ENCODE measurements around the gene FALEC. TPM values are rescaled to one million over a fixed set of nuclear protein-coding genes. Genes with fewer than 3 reads are reported as not detected.

The FALEC gene
- total and polyA plus RNA-seq, 2 experiments from 2014 or later: 1.7 TPM; not detected in 1

DNA sequence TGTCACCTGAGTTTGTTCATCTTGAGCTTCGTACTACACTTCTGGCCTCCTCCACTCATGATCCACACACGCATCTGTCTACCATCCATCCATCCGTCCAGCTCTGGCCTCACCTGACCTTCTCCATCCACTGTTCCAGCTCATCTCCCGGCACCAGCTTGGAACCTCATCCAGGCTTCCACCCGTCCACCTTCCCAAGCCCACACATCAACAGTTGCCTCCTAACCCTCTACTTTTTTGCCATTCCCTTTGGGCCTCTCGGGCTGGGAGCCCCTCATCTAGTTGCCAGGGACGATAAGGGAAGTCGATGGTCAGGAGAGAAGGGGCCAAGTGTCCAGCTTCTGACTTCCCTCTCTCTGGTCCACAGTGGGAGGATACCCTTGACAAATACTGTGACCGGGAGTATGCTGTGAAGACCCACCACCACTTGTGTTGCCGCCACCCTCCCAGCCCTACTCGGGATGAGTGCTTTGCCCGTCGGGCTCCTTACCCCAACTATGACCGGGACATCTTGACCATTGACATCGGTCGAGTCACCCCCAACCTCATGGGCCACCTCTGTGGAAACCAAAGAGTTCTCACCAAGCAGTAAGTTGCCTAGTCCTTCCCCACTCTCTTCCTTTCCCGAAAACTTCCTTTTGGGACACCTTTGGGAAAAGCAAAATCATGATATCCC, 3.4 kb upstream of the FALEC start (continued):
- TF ChIP-seq, protein P1, sequence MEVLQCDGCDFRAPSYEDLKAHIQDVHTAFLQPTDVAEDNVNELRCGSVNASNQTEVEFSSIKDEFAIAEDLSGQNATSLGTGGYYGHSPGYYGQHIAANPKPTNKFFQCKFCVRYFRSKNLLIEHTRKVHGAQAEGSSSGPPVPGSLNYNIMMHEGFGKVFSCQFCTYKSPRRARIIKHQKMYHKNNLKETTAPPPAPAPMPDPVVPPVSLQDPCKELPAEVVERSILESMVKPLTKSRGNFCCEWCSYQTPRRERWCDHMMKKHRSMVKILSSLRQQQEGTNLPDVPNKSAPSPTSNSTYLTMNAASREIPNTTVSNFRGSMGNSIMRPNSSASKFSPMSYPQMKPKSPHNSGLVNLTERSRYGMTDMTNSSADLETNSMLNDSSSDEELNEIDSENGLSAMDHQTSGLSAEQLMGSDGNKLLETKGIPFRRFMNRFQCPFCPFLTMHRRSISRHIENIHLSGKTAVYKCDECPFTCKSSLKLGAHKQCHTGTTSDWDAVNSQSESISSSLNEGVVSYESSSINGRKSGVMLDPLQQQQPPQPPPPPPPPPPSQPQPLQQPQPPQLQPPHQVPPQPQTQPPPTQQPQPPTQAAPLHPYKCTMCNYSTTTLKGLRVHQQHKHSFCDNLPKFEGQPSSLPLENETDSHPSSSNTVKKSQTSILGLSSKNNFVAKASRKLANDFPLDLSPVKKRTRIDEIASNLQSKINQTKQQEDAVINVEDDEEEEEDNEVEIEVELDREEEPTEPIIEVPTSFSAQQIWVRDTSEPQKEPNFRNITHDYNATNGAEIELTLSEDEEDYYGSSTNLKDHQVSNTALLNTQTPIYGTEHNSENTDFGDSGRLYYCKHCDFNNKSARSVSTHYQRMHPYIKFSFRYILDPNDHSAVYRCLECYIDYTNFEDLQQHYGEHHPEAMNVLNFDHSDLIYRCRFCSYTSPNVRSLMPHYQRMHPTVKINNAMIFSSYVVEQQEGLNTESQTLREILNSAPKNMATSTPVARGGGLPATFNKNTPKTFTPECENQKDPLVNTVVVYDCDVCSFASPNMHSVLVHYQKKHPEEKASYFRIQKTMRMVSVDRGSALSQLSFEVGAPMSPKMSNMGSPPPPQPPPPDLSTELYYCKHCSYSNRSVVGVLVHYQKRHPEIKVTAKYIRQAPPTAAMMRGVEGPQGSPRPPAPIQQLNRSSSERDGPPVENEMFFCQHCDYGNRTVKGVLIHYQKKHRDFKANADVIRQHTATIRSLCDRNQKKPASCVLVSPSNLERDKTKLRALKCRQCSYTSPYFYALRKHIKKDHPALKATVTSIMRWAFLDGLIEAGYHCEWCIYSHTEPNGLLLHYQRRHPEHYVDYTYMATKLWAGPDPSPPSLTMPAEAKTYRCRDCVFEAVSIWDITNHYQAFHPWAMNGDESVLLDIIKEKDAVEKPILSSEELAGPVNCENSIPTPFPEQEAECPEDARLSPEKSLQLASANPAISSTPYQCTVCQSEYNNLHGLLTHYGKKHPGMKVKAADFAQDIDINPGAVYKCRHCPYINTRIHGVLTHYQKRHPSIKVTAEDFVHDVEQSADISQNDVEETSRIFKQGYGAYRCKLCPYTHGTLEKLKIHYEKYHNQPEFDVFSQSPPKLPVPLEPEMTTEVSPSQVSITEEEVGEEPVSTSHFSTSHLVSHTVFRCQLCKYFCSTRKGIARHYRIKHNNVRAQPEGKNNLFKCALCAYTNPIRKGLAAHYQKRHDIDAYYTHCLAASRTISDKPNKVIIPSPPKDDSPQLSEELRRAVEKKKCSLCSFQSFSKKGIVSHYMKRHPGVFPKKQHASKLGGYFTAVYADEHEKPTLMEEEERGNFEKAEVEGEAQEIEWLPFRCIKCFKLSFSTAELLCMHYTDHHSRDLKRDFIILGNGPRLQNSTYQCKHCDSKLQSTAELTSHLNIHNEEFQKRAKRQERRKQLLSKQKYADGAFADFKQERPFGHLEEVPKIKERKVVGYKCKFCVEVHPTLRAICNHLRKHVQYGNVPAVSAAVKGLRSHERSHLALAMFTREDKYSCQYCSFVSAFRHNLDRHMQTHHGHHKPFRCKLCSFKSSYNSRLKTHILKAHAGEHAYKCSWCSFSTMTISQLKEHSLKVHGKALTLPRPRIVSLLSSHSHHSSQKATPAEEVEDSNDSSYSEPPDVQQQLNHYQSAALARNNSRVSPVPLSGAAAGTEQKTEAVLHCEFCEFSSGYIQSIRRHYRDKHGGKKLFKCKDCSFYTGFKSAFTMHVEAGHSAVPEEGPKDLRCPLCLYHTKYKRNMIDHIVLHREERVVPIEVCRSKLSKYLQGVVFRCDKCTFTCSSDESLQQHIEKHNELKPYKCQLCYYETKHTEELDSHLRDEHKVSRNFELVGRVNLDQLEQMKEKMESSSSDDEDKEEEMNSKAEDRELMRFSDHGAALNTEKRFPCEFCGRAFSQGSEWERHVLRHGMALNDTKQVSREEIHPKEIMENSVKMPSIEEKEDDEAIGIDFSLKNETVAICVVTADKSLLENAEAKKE (CRISPR knock-in tag; IDR thresholded peaks at IDR 0.05): no peak
- TF ChIP-seq ZNF331 (CRISPR knock-in tag; IDR thresholded peaks at IDR 0.05; ENCODE audit: low read depth) (no peak), ZNF114 (CRISPR knock-in tag; IDR thresholded peaks at IDR 0.05) (no peak)

GRCh38 chr1:150512846-150513245, 2.7 kb upstream of the FALEC start:
- ATAC-seq: no peak
- TF ChIP-seq, protein P2, sequence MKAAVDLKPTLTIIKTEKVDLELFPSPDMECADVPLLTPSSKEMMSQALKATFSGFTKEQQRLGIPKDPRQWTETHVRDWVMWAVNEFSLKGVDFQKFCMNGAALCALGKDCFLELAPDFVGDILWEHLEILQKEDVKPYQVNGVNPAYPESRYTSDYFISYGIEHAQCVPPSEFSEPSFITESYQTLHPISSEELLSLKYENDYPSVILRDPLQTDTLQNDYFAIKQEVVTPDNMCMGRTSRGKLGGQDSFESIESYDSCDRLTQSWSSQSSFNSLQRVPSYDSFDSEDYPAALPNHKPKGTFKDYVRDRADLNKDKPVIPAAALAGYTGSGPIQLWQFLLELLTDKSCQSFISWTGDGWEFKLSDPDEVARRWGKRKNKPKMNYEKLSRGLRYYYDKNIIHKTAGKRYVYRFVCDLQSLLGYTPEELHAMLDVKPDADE (IDR thresholded peaks at IDR 0.05): no peak
- TF ChIP-seq ZNF114 (CRISPR knock-in tag; IDR thresholded peaks at IDR 0.05): no peak
- TF ChIP-seq, protein P3, sequence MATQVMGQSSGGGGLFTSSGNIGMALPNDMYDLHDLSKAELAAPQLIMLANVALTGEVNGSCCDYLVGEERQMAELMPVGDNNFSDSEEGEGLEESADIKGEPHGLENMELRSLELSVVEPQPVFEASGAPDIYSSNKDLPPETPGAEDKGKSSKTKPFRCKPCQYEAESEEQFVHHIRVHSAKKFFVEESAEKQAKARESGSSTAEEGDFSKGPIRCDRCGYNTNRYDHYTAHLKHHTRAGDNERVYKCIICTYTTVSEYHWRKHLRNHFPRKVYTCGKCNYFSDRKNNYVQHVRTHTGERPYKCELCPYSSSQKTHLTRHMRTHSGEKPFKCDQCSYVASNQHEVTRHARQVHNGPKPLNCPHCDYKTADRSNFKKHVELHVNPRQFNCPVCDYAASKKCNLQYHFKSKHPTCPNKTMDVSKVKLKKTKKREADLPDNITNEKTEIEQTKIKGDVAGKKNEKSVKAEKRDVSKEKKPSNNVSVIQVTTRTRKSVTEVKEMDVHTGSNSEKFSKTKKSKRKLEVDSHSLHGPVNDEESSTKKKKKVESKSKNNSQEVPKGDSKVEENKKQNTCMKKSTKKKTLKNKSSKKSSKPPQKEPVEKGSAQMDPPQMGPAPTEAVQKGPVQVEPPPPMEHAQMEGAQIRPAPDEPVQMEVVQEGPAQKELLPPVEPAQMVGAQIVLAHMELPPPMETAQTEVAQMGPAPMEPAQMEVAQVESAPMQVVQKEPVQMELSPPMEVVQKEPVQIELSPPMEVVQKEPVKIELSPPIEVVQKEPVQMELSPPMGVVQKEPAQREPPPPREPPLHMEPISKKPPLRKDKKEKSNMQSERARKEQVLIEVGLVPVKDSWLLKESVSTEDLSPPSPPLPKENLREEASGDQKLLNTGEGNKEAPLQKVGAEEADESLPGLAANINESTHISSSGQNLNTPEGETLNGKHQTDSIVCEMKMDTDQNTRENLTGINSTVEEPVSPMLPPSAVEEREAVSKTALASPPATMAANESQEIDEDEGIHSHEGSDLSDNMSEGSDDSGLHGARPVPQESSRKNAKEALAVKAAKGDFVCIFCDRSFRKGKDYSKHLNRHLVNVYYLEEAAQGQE (IDR thresholded peaks at IDR 0.05; ENCODE audit: unreplicated experiment): no peak
- TF ChIP-seq ZNF331 (CRISPR knock-in tag; IDR thresholded peaks at IDR 0.05; ENCODE audit: low read depth): no peak
- TF ChIP-seq EZH2 (IDR thresholded peaks at IDR 0.05; ENCODE audit: low read depth, unreplicated experiment): no peak
- TF ChIP-seq POLR2AphosphoS5 (IDR thresholded peaks at IDR 0.05; ENCODE audit: low read depth): no peak
- TF ChIP-seq, protein P4, sequence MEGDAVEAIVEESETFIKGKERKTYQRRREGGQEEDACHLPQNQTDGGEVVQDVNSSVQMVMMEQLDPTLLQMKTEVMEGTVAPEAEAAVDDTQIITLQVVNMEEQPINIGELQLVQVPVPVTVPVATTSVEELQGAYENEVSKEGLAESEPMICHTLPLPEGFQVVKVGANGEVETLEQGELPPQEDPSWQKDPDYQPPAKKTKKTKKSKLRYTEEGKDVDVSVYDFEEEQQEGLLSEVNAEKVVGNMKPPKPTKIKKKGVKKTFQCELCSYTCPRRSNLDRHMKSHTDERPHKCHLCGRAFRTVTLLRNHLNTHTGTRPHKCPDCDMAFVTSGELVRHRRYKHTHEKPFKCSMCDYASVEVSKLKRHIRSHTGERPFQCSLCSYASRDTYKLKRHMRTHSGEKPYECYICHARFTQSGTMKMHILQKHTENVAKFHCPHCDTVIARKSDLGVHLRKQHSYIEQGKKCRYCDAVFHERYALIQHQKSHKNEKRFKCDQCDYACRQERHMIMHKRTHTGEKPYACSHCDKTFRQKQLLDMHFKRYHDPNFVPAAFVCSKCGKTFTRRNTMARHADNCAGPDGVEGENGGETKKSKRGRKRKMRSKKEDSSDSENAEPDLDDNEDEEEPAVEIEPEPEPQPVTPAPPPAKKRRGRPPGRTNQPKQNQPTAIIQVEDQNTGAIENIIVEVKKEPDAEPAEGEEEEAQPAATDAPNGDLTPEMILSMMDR (conservative IDR thresholded peaks at IDR 0.05; ENCODE audit: low read depth in 2 of 2): no peak

More at GRCh38 chr1:150512846-150513245, 2.7 kb upstream of the FALEC start:
- no peak overlapping the region for H3K4me2 ChIP-seq
- Mint-ChIP-seq H3K4me3 (no peak overlapping the region), H3K4me1 (peaks cover 9% of the 10 kb centered on the region), H3K27ac (no peak overlapping the region), H3K36me3 (ENCODE audit: low read depth) (peaks cover 7% of the 10 kb centered on the region; the same call in 2 of the 3 replicates), H3K27me3 (ENCODE audit: insufficient read depth, low read depth, poor library complexity) (peaks cover 26% of the 10 kb centered on the region), H3K9me3 (no peaks in the 10 kb centered on the region; the same call in 2 of the 3 replicates)
- no peaks in the 10 kb centered on the region for H3K79me2 ChIP-seq (replicated peaks; ENCODE audit: insufficient read depth)
- no peaks in the 10 kb centered on the region for H3K36me3 ChIP-seq (ENCODE audit: insufficient read depth)
- no peak for DNase-seq (ENCODE audit: low spot score)
- no peaks in the 10 kb centered on the region for H3K9me2 ChIP-seq (ENCODE audit: insufficient read depth)
- H3K27ac ChIP-seq (ENCODE audit: low read depth): no peak overlapping the region
- H2AFZ ChIP-seq: no peak overlapping the region
- H3F3A ChIP-seq (replicated peaks; ENCODE audit: low read depth): 0 out of 2 replicates have a peak, but pooled peaks cover 17% of the 10 kb centered on the region
- H3K27me3 ChIP-seq (ENCODE audit: insufficient read depth): no peaks in the 10 kb centered on the region
- peaks cover 7% of the 10 kb centered on the region; the same call in 1 of the 2 replicates for H3K4me1 ChIP-seq (ENCODE audit: insufficient read depth)
- H4K20me1 ChIP-seq (replicated peaks; ENCODE audit: insufficient read depth): no peaks in the 10 kb centered on the region
- H3K4me3 ChIP-seq: no peak overlapping the region

All from GM23338 (cell line).